ENCODE measurements around the gene KPTN. TPM values are rescaled to one million over a fixed set of nuclear protein-coding genes. Genes with fewer than 3 reads are reported as not detected.

The KPTN gene
- total RNA-seq, 2 donors from 2014 or later, result 2.8 to 2.9 TPM

GRCh38 chr19:47507924-47508553 lies 24.0 kb upstream of the KPTN start:
- H3K27me3 ChIP-seq, result no peaks in the 10 kb centered on the region
- no peak overlapping the region for H3K4me3 ChIP-seq
- TF ChIP-seq CTCF (IDR thresholded peaks at IDR 0.05), result no peak
- H3K4me1 ChIP-seq, result peaks cover 0 to 67% of the 10 kb centered on the region in 2 donors
- no peaks in the 10 kb centered on the region for H3K9me3 ChIP-seq
- peaks cover 12% of the 10 kb centered on the region for H3K36me3 ChIP-seq
- no peak for DNase-seq (ENCODE audit: low spot score)
- H3K27ac ChIP-seq, result peak overlapping the region; percentile 74 to 87

GRCh38 chr19:47507012-47507411 lies 23.0 kb upstream of the KPTN start:
- no peak for TF ChIP-seq CTCF (IDR thresholded peaks at IDR 0.05)
- Histone ChIP-seq H3K27ac (peak overlapping the region; percentile 74 to 87), H3K4me3 (no peak overlapping the region), H3K27me3 (no peaks in the 10 kb centered on the region), H3K4me1 (peaks cover 0 to 57% of the 10 kb centered on the region in 2 donors), H3K9me3 (no peaks in the 10 kb centered on the region), H3K36me3 (peaks cover 22% of the 10 kb centered on the region)
- no peak for DNase-seq (ENCODE audit: low spot score)

GRCh38 chr19:47506459-47506858 lies 22.4 kb upstream of the KPTN start:
- Histone ChIP-seq H3K36me3 (peaks cover 27% of the 10 kb centered on the region), H3K27ac (peak overlapping the region; percentile 74 to 87), H3K4me3 (no peak overlapping the region), H3K4me1 (peaks cover 0 to 51% of the 10 kb centered on the region in 2 donors), H3K27me3 (no peaks in the 10 kb centered on the region), H3K9me3 (no peaks in the 10 kb centered on the region)
- DNase-seq (ENCODE audit: low spot score), result no peak
- no peak for TF ChIP-seq CTCF (IDR thresholded peaks at IDR 0.05)

- no peak for TF ChIP-seq CTCF (IDR thresholded peaks at IDR 0.05)
- no peak overlapping the region for H3K4me3 ChIP-seq
- H3K27me3 ChIP-seq, result no peaks in the 10 kb centered on the region
- DNase-seq (ENCODE audit: low spot score), result no peak
- no peaks in the 10 kb centered on the region for H3K9me3 ChIP-seq
- H3K4me1 ChIP-seq, result peaks cover 0 to 41% of the 10 kb centered on the region in 2 donors
- peak overlapping the region; percentile 74 to 87 for H3K27ac ChIP-seq
- H3K36me3 ChIP-seq, result peaks cover 37% of the 10 kb centered on the region
These were observed 21.5 kb upstream of the KPTN start for GRCh38 chr19:47505506-47505905.

GRCh38 chr19:47503826-47504150 lies 19.8 kb upstream of the KPTN start:
- no peak for TF ChIP-seq CTCF (IDR thresholded peaks at IDR 0.05)
- no peak for DNase-seq (ENCODE audit: low spot score)

More at GRCh38 chr19:47503826-47504150, 19.8 kb upstream of the KPTN start:
- peaks cover 49% of the 10 kb centered on the region for H3K36me3 ChIP-seq
- no peak overlapping the region for H3K27ac ChIP-seq
- H3K9me3 ChIP-seq, result no peaks in the 10 kb centered on the region
- no peaks in the 10 kb centered on the region for H3K27me3 ChIP-seq
- H3K4me3 ChIP-seq, result no peak overlapping the region
- H3K4me1 ChIP-seq, result peaks cover 0 to 24% of the 10 kb centered on the region in 2 donors

Data from right atrium auricular region (tissue), 2 donors.